HG02973 (cell line): ENCODE measurements around the gene SIGLEC9.
"Not testable (repeated sequence)": the region's sequence is repeated elsewhere in the genome, so short reads cannot be mapped to it uniquely, and the experiment has no call there.

Source experiments
- ATAC-seq: cut with Tn5 transposase; IDR thresholded peaks from one replicate; pipeline ENCODE4 v1.9.1; 2021; ENCODE audit warnings: moderate library complexity; ENCODE audit not compliant: unreplicated experiment

The SIGLEC9 gene

DNA sequence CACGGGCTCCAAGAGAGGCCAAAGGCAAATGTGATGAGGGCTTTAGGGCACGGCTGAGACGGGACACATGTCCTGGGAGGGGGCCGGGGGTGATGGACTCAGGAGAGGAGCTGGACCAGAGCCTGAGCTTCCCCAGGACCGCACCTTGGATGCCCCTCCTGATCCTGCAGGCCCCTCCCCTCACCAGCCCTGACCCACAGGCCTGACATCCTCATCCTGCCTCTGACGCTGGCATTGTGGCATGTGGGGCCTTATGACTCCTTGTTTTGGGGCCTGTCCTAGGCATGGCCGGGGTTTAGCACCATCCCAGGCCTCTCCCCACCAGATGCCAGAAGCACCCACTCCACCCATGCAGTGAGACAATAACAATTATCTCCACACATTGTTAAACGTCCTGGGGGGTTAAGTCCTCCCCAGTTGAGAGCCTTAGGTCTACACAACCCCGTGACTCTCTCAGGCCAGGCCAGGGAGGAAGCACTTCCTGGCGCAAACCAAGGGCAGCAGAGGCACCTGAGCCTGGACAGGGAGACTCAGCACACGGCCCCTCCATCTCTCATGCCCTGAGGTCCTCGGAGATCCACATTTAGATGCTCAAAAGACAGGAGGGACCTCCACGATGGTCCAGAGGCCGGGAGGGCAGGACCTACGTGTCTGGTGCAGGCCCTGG, 18.2 kb downstream of the SIGLEC9 start:
- not testable (repeated sequence) for ATAC-seq

DNA sequence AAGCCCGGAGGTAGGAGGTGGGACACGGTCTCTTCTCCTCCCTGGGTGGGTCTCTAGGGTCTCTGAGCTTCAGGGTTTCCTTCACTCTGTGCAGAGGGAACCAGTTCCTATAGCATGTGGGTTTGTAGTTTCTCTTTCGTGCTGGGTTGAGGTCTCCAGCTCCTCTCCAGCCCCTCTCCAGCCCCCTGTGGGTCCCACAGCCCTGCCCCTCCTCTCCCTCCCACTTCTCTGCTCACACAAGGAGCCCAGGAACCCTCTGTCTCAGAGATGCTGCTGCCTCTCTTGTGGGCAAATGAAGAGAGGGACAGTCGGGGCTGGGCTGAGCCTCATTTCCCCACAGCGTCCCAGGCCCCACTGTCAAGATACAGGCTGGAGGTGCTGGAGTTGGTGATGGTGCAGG, 18.8 kb downstream of the SIGLEC9 start:
- ATAC-seq = no peak

GRCh38 chr19:51144482-51145045, 19.9 kb downstream of the SIGLEC9 start:
- ATAC-seq = no peak

GRCh38 chr19:51145916-51146493, 21.3 kb downstream of the SIGLEC9 start:
- ATAC-seq = no peak

- ATAC-seq = no peak
Observed at GRCh38 chr19:51146751-51147150, 22.0 kb downstream of the SIGLEC9 start.

DNA sequence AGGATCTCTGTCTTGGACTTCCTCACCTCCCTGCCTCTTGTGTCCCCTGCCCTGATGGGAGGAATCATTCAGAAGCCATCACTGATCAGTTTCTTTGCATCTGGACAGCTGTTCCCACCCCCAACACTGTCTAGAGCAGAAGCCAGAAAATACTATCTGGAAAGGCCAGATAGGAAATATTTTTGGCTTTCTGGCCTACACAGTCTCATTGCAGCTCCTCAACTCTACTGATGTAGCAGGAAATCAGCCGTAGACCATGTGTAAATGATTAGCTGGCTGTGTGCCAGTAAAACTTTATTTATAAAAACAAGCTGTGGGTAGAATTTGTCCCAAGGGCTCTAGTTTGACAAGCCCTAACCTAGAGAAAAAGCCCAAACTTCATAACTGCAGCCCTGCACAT, 23.0 kb downstream of the SIGLEC9 start:
- no peak for ATAC-seq

DNA sequence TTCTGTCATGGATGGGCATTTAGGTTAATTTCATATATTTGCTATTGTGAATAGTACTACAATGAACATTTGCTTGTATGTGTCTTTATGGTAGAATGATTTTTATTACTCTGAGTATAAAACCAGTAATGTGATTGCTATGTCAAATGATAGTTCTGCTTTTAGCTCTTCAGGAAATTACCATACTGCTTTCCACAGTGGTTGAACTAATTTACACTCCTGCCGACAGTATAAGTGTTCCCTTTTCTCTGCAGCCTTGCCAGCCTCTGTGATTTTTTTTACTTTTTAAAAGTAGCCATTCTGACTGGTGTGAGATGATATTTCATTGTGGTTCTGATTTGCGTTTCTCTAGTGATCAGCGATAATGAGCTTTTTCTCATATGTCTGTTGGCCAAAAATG, 23.9 kb downstream of the SIGLEC9 start:
- ATAC-seq = no peak

- ATAC-seq = no peak
Observed at GRCh38 chr19:51150627-51151026, 25.9 kb downstream of the SIGLEC9 start.

DNA sequence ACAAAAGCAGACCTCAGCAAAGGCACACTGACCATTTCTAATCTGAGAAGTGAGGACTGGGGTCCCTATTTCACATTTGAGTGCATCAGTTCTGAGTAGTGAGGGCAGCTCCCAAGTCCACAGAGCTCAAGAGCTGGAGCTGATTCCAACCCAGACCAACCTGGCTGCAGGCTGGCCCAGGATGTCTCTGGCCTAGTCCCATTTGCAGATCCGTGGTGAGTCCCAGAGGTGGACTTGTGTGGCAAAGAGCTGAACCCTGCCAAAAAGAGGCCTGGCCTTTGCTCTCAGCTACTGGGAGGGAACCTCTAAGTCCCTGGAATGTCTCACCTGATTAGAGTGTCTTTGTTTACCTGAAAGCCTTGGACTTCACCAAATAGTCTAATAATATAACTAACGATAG, 32.0 kb downstream of the SIGLEC9 start:
- ATAC-seq = no peak

DNA sequence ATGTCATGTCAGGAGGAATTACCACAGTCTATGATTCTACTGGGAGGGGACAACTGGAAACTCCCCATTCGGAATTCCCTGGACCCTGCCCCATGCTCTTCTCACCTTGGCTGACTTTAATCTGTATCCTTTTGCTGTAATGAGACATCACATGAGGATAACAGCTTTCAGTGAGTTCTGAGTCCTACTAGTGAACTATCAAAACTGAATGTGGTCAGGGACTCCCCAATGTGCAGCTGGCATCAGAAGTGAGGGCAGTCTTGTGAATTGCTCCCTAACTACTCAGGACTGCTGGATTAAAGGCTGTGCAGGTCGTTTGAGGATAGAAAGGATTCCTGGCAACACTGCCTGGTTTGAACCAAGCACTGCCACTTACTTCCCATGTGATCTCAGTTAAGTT, 32.6 kb downstream of the SIGLEC9 start:
- ATAC-seq = no peak

DNA sequence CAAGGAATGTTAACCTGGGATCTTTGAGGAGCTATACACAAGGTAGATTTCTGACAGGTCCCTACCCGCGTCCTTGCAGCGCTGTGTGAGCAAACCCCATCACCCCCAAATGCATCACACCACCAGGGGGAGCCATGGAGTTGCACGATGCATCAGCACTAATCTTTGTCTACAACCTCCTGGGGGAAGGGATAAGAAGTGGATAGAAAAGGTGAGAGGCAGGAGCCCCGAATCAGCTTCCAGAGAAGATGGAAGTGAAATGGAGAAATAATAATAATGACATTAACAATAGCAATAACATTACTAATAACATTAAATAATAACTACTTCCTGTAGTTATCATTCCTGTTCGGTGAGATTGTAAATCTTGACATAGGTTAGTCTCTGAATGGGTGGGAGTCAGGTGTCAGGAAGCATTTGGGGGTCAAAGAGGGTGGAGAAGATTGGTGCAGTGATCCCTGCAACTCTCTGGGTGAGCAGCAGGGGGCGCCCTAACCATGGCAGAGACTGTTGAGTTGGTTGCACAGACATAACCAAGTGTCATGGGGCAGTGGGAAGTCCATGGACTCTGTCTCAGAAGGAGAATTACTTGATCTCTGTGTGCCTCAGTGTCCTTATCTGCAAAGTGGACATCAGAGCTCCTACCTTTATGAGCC, 33.9 kb downstream of the SIGLEC9 start:
- ATAC-seq = no peak

DNA sequence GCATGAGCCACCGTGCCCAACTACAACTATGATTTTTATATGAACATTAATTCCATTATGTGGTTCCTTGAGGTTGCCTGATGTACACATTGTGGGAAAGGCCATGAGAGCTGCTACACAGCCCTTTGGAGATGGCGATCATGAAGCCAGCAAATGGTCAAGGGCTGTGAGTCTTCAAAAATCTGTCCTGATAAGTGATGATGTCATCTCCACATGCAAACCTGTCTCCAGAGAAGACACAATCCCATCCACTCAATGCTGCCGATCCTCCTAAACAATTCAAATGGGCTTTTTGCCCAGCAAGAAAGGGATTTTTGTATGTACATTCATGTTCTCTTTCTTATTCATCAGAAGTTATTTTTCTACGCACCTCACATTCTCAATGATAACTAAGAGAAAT, 35.0 kb downstream of the SIGLEC9 start:
- ATAC-seq = no peak

- ATAC-seq = no peak
Observed at GRCh38 chr19:51161266-51161665, 36.6 kb downstream of the SIGLEC9 start.

DNA sequence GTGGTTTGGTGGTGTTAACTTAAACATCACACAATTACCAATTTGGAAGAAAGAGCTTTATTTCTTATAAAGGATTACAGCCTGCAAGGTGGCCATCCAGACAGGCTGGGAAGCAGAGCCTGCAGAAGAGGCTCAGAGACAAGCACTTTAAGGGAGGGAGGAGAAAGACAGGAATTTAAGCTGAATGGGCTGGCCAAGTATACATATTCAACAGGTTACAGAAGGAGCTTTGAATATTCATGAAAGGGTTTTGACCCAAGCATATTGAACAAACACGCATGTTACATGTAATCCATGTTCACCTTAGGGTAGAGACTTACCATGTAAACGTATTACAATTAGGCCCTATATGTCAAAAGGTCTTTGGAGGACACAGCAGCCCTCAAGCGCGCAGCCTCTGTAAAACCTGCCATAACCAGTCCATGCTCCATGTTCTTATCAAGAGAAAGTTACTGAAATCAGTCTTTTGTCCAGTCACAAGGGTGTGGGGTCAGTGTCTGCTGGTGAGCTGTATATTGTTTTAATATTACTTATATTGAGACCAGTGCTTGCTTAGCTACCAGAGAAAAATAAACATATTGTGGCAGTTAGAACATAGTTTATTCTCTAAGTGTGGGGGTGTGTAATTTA, 37.3 kb downstream of the SIGLEC9 start:
- no peak for ATAC-seq

DNA sequence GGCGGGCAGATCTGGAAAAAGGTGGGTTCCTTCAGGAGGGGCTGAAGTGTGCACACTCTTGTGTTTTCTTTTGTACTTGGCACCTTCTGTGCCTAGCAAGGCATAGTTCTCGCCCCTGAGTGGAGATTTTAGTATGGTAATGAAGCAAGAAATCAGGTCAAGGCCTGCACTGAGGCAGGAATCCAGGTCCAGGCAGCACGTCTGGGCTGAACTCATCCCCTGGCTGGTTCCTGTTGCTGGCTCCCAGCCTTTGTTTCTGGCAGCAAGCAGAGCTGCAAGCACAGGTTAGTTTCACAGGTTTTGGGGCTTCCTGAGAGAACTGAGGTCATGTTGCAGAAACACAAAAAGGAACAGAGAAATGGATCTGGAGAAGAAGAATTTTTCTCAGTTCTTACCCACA, 38.6 kb downstream of the SIGLEC9 start:
- no peak for ATAC-seq

- ATAC-seq = no peak
Observed at GRCh38 chr19:51164215-51164614, 39.5 kb downstream of the SIGLEC9 start.

DNA sequence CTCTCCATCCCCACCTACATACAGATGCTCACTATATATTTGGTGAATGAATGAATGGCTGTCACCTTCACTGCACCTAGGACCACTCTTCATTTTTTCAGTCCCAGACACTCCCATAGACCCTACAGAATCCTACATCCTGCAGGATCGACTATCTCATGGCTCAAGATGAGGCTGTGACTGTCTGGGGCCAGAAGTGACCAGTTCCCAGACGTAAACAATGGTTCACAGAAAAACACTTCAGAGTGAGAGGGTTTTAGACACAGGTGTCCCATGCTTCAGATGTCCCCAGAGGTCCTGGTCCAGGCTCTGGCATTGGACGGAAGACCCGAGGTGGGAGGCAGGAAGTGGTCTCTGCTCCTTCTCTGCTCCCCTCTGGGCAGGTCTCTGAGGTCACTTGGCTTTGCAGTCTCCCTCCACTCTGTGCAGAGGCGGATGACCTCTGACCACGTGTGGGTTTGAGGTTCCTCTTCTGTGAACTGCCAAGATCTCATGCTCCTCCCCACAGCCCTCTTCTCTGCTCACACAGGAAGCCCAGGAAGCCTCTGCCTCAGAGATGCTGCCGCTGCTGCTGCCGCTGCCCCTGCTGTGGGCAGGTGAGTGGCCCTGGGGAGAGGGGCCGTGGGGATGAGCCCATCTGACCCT, 42.3 kb downstream of the SIGLEC9 start:
- ATAC-seq = no peak

GRCh38 chr19:51168564-51169282, 44.0 kb downstream of the SIGLEC9 start:
- ATAC-seq = no peak

DNA sequence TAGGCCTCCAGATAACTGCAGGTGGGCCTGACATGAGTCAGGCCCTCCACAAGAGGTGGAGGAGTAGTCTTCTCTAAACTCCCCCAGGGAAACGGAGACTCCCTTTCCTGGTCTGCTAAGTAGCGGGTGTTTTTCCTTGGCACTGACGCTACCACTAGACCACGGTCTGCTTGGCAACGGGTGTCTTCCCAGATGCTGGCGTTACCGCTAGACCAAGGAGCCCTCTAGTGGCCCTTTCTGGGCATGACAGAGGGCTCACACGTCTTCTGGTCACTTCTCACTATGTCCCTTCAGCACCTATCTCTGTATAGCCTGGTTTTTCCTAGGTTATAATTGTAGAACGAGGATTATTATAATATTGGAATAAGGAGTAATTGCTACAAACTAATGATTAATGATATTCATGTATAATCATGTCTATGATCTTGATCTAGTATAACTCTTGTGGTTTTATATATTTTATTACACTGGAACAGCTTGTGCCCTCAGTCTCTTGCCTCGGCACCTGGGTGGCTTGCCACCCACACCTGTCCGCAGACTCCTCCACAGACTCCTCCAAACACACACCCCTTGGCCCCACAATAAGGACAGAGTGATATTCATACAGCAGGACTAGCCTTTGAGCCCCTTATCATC, 44.7 kb downstream of the SIGLEC9 start:
- not testable (repeated sequence) for ATAC-seq

GRCh38 chr19:51172223-51172622, 47.5 kb downstream of the SIGLEC9 start:
- no peak for ATAC-seq
